ENCODE data around the gene KRT84. TPM values are rescaled to one million over a fixed set of nuclear protein-coding genes. Genes with fewer than 3 reads are reported as not detected.

Gene KRT84
- total RNA-seq, 1 experiment from 2014 or later = 0.15 TPM

DNA sequence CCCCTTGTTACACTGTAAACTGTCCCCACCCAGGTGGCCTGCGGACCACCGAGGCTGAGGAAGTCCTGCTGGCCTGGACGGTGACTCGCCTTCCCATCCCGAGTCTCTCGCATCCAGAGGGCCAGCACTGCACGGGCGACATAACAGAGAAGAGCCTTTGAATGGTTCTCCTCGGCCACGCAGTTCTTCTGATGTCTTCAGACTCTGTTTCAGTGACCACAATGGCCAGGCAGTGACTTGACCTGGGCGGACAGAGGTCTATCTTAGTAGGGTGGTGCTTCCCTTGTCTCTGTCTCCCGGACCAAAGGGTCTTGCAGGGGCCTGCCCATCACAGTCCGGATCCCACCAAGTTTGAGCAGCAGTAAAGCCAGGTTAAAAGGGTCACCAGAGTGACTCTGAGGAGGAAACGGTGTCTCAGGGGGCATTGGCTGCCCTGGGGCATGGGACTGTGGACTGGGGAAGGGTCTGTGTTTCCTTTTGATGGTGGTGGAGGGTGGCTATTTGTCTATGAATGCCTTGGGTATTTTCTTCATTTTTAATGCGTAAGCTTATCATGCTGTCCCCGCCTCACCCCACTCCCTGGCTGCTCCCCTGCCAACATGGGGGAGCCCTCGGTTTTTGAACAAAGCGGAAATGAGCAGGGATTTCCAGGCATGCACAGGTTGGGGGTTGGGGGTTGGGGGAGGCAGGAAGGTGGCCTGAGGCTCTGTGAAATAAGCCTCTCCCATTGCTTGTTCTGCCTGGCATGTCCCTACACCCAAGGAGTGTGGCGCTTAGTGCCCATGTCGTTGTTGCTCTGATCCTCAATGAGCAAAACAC lies 28.5 kb downstream of the KRT84 start:
- Histone ChIP-seq H3K4me3 (ENCODE audit: low read length) (no peak overlapping the region), H3K4me1 (ENCODE audit: insufficient read depth, low read length) (peaks cover 3% of the 10 kb centered on the region; the same call in 1 of the 2 replicates), H3K27ac (ENCODE audit: low read length) (no peak overlapping the region), H3K79me2 (ENCODE audit: low read length) (no peaks in the 10 kb centered on the region), H3K9ac (ENCODE audit: low read length) (no peak overlapping the region), H3F3A (ENCODE audit: low read length, unreplicated experiment) (no peaks in the 10 kb centered on the region), H3K9me3 (ENCODE audit: low read length) (no peaks in the 10 kb centered on the region), H3K27me3 (ENCODE audit: low read length) (no peaks in the 10 kb centered on the region), H3K4me2 (ENCODE audit: low read length) (no peak overlapping the region), H2AFZ (ENCODE audit: low read length) (no peak overlapping the region), H3K9me2 (replicated peaks; ENCODE audit: low read length) (no peaks in the 10 kb centered on the region), H3K36me3 (ENCODE audit: low read depth, low read length) (no peaks in the 10 kb centered on the region), H4K20me1 (ENCODE audit: low read length) (no peaks in the 10 kb centered on the region)
- no peak for DNase-seq
- intact Hi-C loops (cut with micrococcal nuclease) = no loop called here
- ATAC-seq = no peak
- POLR2A ChIA-PET (ENCODE audit: unreplicated experiment) = no interaction called here
- CTCF ChIA-PET = no interaction called here
- TF ChIP-seq EZH2phosphoT487 (IDR thresholded peaks at IDR 0.05; ENCODE audit: borderline replicate concordance, low read length) (no peak), CTCF (conservative IDR thresholded peaks at IDR 0.05; ENCODE audit: low read depth, low read length) (no peak), EZH2 (IDR thresholded peaks at IDR 0.05; ENCODE audit: low read length, unreplicated experiment) (no peak)
- no TSS peak for BruUV-seq (replicated peaks)

- H4K20me1 ChIP-seq (ENCODE audit: low read length) = no peaks in the 10 kb centered on the region
- TF ChIP-seq EZH2phosphoT487 (IDR thresholded peaks at IDR 0.05; ENCODE audit: borderline replicate concordance, low read length) = no peak
- TF ChIP-seq CTCF (conservative IDR thresholded peaks at IDR 0.05; ENCODE audit: low read depth, low read length) = no peak
- TF ChIP-seq EZH2 (IDR thresholded peaks at IDR 0.05; ENCODE audit: low read length, unreplicated experiment) = no peak
- no peaks in the 10 kb centered on the region for H3F3A ChIP-seq (ENCODE audit: low read length, unreplicated experiment)
- peaks cover 3% of the 10 kb centered on the region; the same call in 1 of the 2 replicates for H3K4me1 ChIP-seq (ENCODE audit: insufficient read depth, low read length)
- no peak overlapping the region for H3K4me2 ChIP-seq (ENCODE audit: low read length)
- H3K36me3 ChIP-seq (ENCODE audit: low read depth, low read length) = no peaks in the 10 kb centered on the region
- intact Hi-C loops (cut with micrococcal nuclease) = no loop called here
- H2AFZ ChIP-seq (ENCODE audit: low read length) = no peak overlapping the region
- no peak overlapping the region for H3K9ac ChIP-seq (ENCODE audit: low read length)
- no peak overlapping the region for H3K4me3 ChIP-seq (ENCODE audit: low read length)
- no peaks in the 10 kb centered on the region for H3K27me3 ChIP-seq (ENCODE audit: low read length)
- ATAC-seq (no peak), DNase-seq (no peak)
- no peaks in the 10 kb centered on the region for H3K79me2 ChIP-seq (ENCODE audit: low read length)
- H3K9me2 ChIP-seq (replicated peaks; ENCODE audit: low read length) = no peaks in the 10 kb centered on the region
- CTCF ChIA-PET = no interaction called here
- POLR2A ChIA-PET (ENCODE audit: unreplicated experiment) = no interaction called here
- no TSS peak for BruUV-seq (replicated peaks)
- no peaks in the 10 kb centered on the region for H3K9me3 ChIP-seq (ENCODE audit: low read length)
- no peak overlapping the region for H3K27ac ChIP-seq (ENCODE audit: low read length)
Observed at GRCh38 chr12:52356031-52356761, 29.3 kb downstream of the KRT84 start.

DNA sequence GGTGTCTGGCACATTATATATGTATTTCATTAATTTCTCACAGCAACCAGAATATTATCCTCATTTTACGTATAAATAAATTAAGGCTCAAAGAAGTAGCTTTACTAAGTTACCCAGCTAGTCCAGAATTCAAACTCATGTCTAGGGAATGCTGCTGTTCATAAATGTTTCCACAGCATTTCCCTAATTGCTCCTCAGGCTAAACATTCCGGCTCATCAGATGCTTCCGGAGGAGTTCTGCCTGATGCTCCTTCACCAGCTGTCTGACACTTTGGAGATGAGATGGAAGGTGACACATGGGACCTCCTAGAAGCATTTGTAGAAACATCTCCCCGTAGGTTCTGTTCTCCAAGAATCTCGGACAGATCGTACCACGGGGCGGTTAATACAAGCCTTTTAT lies 30.3 kb downstream of the KRT84 start:
- intact Hi-C loops (cut with micrococcal nuclease) = no loop called here
- H4K20me1 ChIP-seq (ENCODE audit: low read length) = no peaks in the 10 kb centered on the region
- no peaks in the 10 kb centered on the region for H3K9me3 ChIP-seq (ENCODE audit: low read length)
- H3K79me2 ChIP-seq (ENCODE audit: low read length) = no peaks in the 10 kb centered on the region
- DNase-seq (no peak), ATAC-seq (no peak)
- no peaks in the 10 kb centered on the region for H3K9me2 ChIP-seq (replicated peaks; ENCODE audit: low read length)
- BruUV-seq (replicated peaks) = no TSS peak
- no peak overlapping the region for H3K4me3 ChIP-seq (ENCODE audit: low read length)
- H3K9ac ChIP-seq (ENCODE audit: low read length) = no peak overlapping the region
- ChIA-PET POLR2A (ENCODE audit: unreplicated experiment) (no interaction called here), CTCF (no interaction called here)
- H3K27ac ChIP-seq (ENCODE audit: low read length) = no peak overlapping the region
- no peaks in the 10 kb centered on the region for H3F3A ChIP-seq (ENCODE audit: low read length, unreplicated experiment)
- no peak for TF ChIP-seq EZH2phosphoT487 (IDR thresholded peaks at IDR 0.05; ENCODE audit: borderline replicate concordance, low read length)
- no peak for TF ChIP-seq CTCF (conservative IDR thresholded peaks at IDR 0.05; ENCODE audit: low read depth, low read length)
- no peak for TF ChIP-seq EZH2 (IDR thresholded peaks at IDR 0.05; ENCODE audit: low read length, unreplicated experiment)
- H3K36me3 ChIP-seq (ENCODE audit: low read depth, low read length) = no peaks in the 10 kb centered on the region
- H2AFZ ChIP-seq (ENCODE audit: low read length) = no peak overlapping the region
- no peak overlapping the region for H3K4me2 ChIP-seq (ENCODE audit: low read length)
- H3K27me3 ChIP-seq (ENCODE audit: low read length) = no peaks in the 10 kb centered on the region
- H3K4me1 ChIP-seq (ENCODE audit: insufficient read depth, low read length) = peaks cover 3% of the 10 kb centered on the region; the same call in 1 of the 2 replicates

Measured in PC-3 (cell line).